GM19463 (cell line): ENCODE results near the gene IFT74.

Experiments
- ATAC-seq: cut with Tn5 transposase; IDR thresholded peaks from one replicate; pipeline ENCODE4 v1.9.1; 2021; ENCODE audit warnings: mild to moderate bottlenecking, moderate library complexity; ENCODE audit not compliant: unreplicated experiment

IFT74 gene

DNA sequence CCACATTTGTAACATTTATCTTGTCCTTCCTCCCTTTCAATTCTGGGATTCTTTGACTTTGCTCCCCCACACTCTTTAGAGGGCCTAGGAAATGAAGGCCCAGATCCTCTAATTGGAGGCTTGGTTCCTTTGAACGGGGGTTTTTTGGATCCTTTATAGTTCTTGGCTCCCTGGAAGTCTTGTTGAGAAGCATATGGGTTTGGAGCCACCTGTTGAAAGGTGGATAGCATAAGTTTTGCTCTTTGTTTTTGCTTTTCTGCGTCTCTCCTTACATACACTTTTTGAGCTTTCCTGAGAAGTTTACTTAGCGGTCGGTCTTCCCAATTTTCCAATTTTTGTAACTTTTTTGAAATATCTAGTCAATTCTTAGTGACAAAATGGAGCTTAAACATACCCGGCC is 17.8 kb downstream of the IFT74 start:
- ATAC-seq, result no peak

DNA sequence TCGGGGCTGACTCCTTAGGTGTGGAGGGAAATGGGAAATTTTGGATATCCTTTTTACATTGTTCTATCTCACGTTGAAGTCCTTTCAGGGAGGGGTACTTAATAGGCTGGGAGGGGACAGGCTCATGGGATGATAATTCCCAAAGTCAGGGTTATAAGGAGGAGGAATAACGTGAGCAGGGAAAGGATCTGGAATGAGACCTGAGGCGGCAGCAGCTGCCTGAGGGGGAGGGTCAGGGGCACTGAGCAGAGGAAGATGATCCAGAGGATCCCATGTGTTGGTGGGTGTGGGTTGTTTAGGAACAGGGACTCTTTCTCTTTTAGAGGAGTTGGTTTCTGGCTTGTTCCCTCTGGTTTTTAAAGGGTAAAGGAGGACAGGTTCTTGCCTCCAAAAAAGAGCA is 18.7 kb downstream of the IFT74 start:
- ATAC-seq, result no peak

- no peak for ATAC-seq
Measured at GRCh38 chr9:26975728-26976707, 19.8 kb downstream of the IFT74 start.

DNA sequence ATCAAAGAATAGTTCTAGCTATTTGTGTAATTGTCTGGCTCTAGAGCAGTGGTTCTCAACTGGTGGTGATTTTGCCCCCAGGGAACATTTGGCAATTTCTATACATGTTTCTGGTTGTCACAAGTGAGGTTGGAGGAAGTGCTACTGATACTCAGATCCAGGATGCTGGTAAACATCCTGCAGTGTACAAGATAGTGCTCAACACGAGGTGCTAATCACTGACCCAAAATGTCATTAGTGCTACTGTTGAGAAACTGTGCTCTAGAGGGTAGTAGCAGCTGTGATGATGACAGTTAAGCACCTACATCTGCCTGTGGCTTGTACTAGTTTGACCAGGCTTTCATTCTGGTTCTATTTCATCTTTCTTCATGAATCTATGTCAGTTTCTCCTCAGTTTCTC is 27.1 kb downstream of the IFT74 start:
- ATAC-seq, result no peak

DNA sequence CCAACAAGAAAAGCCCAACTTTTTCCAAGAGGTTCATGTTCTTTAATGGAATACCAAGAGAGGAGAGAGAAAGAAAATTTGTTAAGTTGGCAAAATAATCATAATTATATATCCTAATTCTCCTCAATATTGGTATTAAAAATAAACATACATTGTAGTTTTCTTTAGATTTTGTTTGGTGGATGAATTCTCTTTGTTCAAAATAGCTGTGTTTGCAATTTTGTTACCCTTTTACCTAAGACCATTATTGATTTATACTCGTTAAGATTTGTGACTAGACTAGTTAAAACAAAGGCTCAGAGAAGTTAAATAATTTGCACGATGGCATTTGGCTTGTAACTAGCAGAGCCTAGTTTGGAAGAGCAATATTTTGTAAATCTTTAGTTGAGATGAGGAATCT is 39.6 kb downstream of the IFT74 start:
- no peak for ATAC-seq

GRCh38 chr9:27003426-27004077 is 47.3 kb downstream of the IFT74 start:
- no peak for ATAC-seq

GRCh38 chr9:27005491-27005890 is 49.3 kb downstream of the IFT74 start, which contains the start of gene LRRC19:
LRRC19 (minus strand) TSS chr9:27005672; CDS start chr9:26999694, 5,978 bp downstream.
- no peak for ATAC-seq

GRCh38 chr9:27019589-27019988 is 63.4 kb downstream of the IFT74 start:
- ATAC-seq, result no peak

DNA sequence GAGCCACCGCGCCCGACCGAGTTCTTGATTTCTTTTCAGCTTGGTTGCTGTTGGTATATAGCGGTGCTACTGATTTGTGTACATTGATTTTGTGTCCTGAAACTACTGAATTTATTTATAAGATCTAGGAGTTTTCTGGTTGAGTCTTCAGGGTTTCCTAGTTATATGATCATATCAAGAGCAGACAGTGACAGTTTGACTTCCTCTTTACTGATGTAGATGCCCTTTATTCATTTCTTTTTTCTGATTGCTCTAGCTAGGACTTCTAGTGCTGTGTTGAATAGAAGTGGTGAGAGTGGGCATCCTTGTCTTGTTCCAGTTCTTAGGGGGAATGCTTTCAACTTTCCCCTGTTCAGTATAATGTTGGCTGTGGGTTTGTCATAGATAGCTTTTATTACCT is 66.7 kb downstream of the IFT74 start:
- no peak for ATAC-seq

GRCh38 chr9:27029186-27029585 is 73.0 kb downstream of the IFT74 start:
- no peak for ATAC-seq

- peak; percentile 80 for ATAC-seq
Measured at GRCh38 chr9:27033815-27034403, 77.7 kb downstream of the IFT74 start.

- ATAC-seq, result no peak
Measured at GRCh38 chr9:27037499-27037898, 81.3 kb downstream of the IFT74 start.

GRCh38 chr9:27041746-27042145 is 85.5 kb downstream of the IFT74 start:
- ATAC-seq, result no peak

DNA sequence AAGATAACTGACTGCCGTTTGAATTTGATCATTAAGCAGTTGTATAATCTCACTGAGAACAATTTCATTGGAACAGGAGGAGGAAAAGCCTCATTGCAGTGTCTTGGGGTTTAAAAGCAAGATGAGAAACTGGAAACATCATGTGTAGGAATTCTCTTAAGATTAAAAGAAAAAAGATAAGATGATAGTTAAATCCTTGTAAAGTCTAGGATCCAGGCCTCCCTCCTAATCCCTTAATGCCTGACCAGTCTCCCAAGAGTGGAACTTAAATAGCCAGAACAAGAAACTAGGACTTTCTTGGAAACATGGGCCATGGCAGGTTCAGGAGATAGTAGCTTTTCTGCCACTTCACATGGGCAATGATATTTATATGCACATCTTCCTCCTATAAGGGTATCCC is 86.3 kb downstream of the IFT74 start:
- ATAC-seq, result no peak

DNA sequence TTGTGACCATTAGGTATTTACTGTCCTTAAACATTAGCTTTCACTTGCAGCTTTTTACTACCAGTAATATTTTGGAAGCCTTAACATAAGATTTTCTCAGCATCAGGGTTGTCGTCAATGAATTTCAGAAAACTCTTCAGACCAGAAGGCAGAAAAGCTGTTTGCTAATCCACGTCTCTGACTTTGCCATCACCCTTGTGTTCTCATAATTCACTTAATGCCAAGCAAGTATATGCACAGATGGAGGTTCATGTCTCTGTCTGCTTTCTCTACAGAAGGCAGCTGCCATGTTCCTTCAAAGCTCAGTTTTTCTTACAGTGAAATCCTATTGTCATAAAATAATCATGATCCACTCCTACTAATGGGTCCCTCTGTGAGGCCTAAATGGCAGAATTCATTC is 87.0 kb downstream of the IFT74 start:
- no peak for ATAC-seq

- no peak for ATAC-seq
Measured at GRCh38 chr9:27047136-27047535, 90.9 kb downstream of the IFT74 start.

GRCh38 chr9:27053369-27054022 is 97.3 kb downstream of the IFT74 start:
- ATAC-seq, result no peak

DNA sequence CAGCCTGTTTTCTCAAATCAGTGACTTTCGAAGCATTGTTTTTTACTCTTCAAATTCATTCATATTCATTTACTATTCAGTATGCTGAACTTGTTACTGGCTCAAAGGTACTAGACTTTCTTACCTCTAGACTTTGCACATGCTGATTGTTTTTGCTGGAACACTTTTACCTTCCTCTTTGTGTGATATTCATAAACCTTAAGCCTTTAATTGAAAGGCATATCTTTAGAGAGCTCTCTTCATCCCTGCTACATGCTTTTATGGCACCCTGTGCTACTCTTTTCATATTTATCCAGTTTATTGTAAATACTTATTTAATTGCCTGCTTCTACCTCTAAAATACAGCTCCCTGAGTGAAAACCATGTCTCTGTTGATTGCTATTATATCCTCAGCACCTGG is 97.9 kb downstream of the IFT74 start:
- no peak for ATAC-seq

DNA sequence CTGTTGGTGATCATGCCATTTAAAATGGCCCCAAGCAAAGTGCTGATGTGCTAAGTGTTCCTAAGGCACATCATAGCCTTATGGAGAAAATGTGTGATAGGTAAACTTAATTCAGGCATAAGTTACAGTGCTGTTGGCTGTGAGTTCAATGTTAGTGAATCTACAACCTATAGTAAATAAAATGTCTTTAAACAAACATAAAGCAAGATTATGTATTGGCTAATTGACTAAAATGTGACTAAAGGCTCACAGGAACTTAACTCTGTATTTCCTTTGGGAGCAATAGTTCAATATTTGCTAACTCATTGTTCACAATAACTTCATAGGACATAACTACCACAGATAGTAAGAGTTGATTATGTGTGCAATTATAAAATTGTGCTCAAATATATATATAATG is 98.6 kb downstream of the IFT74 start:
- ATAC-seq, result no peak

- ATAC-seq, result no peak
Measured at GRCh38 chr9:27059412-27059811, 103.2 kb downstream of the IFT74 start.

DNA sequence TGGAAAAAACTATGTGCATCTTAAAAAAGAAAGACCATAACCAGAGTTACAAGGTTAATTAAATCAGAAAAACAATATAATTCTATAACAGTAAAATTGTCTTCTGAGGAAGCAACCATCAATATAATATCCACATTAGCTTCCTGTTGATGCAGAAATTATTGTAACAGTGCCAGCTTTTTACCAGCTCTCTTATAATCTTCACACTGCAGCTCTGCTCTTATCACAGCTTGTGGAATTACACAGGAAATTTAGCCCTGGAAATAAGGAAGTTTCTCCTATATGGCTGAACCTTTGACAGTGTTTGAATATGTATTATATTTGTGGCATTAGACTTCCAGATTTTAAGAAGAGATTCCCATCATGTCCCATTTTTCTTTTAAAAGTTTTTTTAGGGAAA is 103.7 kb downstream of the IFT74 start:
- ATAC-seq, result no peak
